ENCODE measurements around the gene MAP3K20.
"Not testable (repeated sequence)": the region's sequence is repeated elsewhere in the genome, so short reads cannot be mapped to it uniquely, and the experiment has no call there.

DNA sequence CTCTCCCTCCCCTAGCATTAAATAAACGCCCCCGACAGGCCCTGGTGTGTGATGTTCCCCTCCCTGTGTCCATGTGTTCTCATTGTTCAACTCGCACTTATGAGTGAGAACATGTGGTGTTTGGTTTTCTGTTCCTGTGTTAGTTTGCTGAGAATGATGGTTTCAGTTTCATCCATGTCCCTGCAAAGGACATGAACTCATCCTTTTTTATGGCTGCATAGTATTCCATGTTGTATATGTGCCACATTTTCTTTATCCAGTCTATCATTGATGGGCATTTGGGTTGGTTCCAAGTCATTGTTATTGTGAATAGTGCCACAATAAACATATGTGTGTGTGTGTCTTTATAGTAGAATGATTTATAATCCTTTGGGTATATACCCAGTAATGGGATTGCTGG, 98.7 kb downstream of the MAP3K20 start:
- TF ChIP-seq, protein P1, sequence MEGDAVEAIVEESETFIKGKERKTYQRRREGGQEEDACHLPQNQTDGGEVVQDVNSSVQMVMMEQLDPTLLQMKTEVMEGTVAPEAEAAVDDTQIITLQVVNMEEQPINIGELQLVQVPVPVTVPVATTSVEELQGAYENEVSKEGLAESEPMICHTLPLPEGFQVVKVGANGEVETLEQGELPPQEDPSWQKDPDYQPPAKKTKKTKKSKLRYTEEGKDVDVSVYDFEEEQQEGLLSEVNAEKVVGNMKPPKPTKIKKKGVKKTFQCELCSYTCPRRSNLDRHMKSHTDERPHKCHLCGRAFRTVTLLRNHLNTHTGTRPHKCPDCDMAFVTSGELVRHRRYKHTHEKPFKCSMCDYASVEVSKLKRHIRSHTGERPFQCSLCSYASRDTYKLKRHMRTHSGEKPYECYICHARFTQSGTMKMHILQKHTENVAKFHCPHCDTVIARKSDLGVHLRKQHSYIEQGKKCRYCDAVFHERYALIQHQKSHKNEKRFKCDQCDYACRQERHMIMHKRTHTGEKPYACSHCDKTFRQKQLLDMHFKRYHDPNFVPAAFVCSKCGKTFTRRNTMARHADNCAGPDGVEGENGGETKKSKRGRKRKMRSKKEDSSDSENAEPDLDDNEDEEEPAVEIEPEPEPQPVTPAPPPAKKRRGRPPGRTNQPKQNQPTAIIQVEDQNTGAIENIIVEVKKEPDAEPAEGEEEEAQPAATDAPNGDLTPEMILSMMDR (IDR thresholded peaks at IDR 0.05; ENCODE audit: borderline replicate concordance, extremely low read depth, low read length, poor library complexity, severe bottlenecking): not testable (repeated sequence)
- not testable (repeated sequence) for TF ChIP-seq EZH2 (IDR thresholded peaks at IDR 0.05; ENCODE audit: borderline replicate concordance, low read depth, low read length, severe bottlenecking)

All from DND-41 (cell line).